IMR-90 (cell line): ENCODE measurements around the gene SLC22A12. TPM values are rescaled to one million over a fixed set of nuclear protein-coding genes. Genes with fewer than 3 reads are reported as not detected.

Source experiments
- ATAC-seq: fragments of 200-7000 bp; cut with Tn5 transposase; 2 replicates; pipeline ENCODE4 v1.9.1; 2020; ENCODE audit warnings: low read depth, mild to moderate bottlenecking, moderate library complexity
- BruUV-seq: library from RNA; stranded (reverse); fragments of 400-500 nt; replicated peaks from 2 replicates; lab custom pipeline; 2021; lab: Mats Ljungman, UMichigan
- CTCF ChIA-PET: fragments of 300-600 bp; formaldehyde crosslinking; extraction: SDS; loops from one replicate; lab custom pipeline; 2021; ENCODE audit warnings: antibody characterized with exemption; lab: Yijun Ruan, JAX
- POLR2A ChIA-PET: fragments of 300-600 bp; sonication (Branson Sonifier 250); formaldehyde crosslinking; loops from one replicate; lab custom pipeline; 2022; ENCODE audit warnings: antibody characterized with exemption; ENCODE audit not compliant: unreplicated experiment; lab: Charles Lee
- DNase-seq: peaks from one replicate; pipeline ENCODE4 v3.0.0; 2013
- H2AFZ ChIP-seq: replicated peaks from 2 replicates; pipeline ENCODE3; 2013; ENCODE audit warnings: low read length, mild to moderate bottlenecking; ENCODE audit not compliant: poor library complexity
- H2AK5ac ChIP-seq: 2 replicates; pipeline ENCODE4 v1.6.1; 2013; ENCODE audit warnings: low read depth, low read length, inconsistent platforms
- H2AK9ac ChIP-seq: replicated peaks from 2 replicates; pipeline ENCODE3; 2013; ENCODE audit warnings: mild to moderate bottlenecking, low read depth, low read length, moderate library complexity; ENCODE audit not compliant: poor library complexity
- H2BK120ac ChIP-seq: 2 replicates; pipeline ENCODE4 v1.6.1; 2013; ENCODE audit warnings: low read depth, low read length, inconsistent platforms
- H2BK15ac ChIP-seq: 3 replicates; pipeline ENCODE4 v1.6.1; 2013; ENCODE audit warnings: low read depth, low read length, inconsistent platforms
- H2BK20ac ChIP-seq: 2 replicates; pipeline ENCODE4 v1.6.1; 2013; ENCODE audit warnings: low read depth, mild to moderate bottlenecking, inconsistent platforms, low read length, moderate library complexity
- H2BK5ac ChIP-seq: 2 replicates; pipeline ENCODE4 v1.6.1; 2013; ENCODE audit warnings: mild to moderate bottlenecking, low read depth, low read length, inconsistent platforms; ENCODE audit not compliant: poor library complexity, severe bottlenecking
- H3K14ac ChIP-seq: replicated peaks from 2 replicates; pipeline ENCODE4 v1.6.1; 2013; ENCODE audit warnings: low read depth, low read length, inconsistent platforms
- H3K18ac ChIP-seq: 2 replicates; pipeline ENCODE4 v1.6.1; 2013; ENCODE audit warnings: low read depth, low read length, control low read depth
- H3K23ac ChIP-seq: 2 replicates; pipeline ENCODE4 v1.6.1; 2013; ENCODE audit warnings: low read depth, low read length, inconsistent platforms
- H3K27ac ChIP-seq: 2 replicates; pipeline ENCODE4 v1.5.1; 2013; ENCODE audit warnings: mild to moderate bottlenecking, control low read depth, low read length; ENCODE audit not compliant: insufficient read depth
- H3K27me3 ChIP-seq: 2 replicates; pipeline ENCODE4 v1.6.1; 2013; ENCODE audit warnings: low read length; ENCODE audit not compliant: control insufficient read depth, insufficient read depth
- H3K36me3 ChIP-seq: 2 replicates; pipeline ENCODE4 v1.6.1; 2013; ENCODE audit warnings: low read length, mixed read lengths; ENCODE audit not compliant: control insufficient read depth, insufficient read depth
- H3K4ac ChIP-seq: 2 replicates; pipeline ENCODE4 v1.6.1; 2013; ENCODE audit warnings: low read depth, low read length, inconsistent platforms
- H3K4me1 ChIP-seq: 2 replicates; pipeline ENCODE4 v1.6.1; 2013; ENCODE audit warnings: low read length, mixed read lengths; ENCODE audit not compliant: control insufficient read depth, insufficient read depth
- H3K4me2 ChIP-seq: 2 replicates; pipeline ENCODE4 v1.6.1; 2013; ENCODE audit warnings: low read depth, mild to moderate bottlenecking, control low read depth, low read length, moderate library complexity
- H3K4me3 ChIP-seq: 2 replicates; pipeline ENCODE4 v1.5.1; 2013; ENCODE audit warnings: low read depth, mild to moderate bottlenecking, control low read depth, low read length, moderate library complexity; ENCODE audit not compliant: insufficient read depth
- H3K56ac ChIP-seq: 2 replicates; pipeline ENCODE4 v1.6.1; 2013; ENCODE audit warnings: low read length, inconsistent platforms; ENCODE audit not compliant: insufficient read depth; ENCODE audit errors: extremely low read depth
- H3K79me1 ChIP-seq, 2 experiments: 2 replicates each; pipeline ENCODE4 v1.6.1; 2013; ENCODE audit warnings: low read length in 2 of 2, inconsistent platforms in 1 of 2, low read depth in 1 of 2
- H3K9ac ChIP-seq: 2 replicates; pipeline ENCODE4 v1.6.1; 2013; ENCODE audit warnings: low read depth, low read length, control low read depth
- H3K9me1 ChIP-seq: 2 replicates; pipeline ENCODE4 v1.6.1; 2013; ENCODE audit warnings: low read length, inconsistent platforms; ENCODE audit not compliant: insufficient read depth
- H3K9me3 ChIP-seq: 2 replicates; pipeline ENCODE4 v1.6.1; 2013; ENCODE audit warnings: low read length; ENCODE audit not compliant: control insufficient read depth, insufficient read depth
- H4K20me1 ChIP-seq: 2 replicates; pipeline ENCODE4 v1.6.1; 2013; ENCODE audit warnings: low read length, inconsistent platforms; ENCODE audit not compliant: insufficient read depth
- H4K5ac ChIP-seq: 2 replicates; pipeline ENCODE4 v1.6.1; 2013; ENCODE audit warnings: mild to moderate bottlenecking, low read depth, low read length, control low read depth
- H4K8ac ChIP-seq, 2 experiments: 2 replicates each; pipeline ENCODE4 v1.6.1; 2013; ENCODE audit warnings: low read depth in 2 of 2, low read length in 2 of 2, control low read depth in 1 of 2, inconsistent platforms in 1 of 2
- H4K91ac ChIP-seq: 2 replicates; pipeline ENCODE4 v1.6.1; 2013; ENCODE audit warnings: low read depth, low read length, inconsistent platforms; ENCODE audit not compliant: insufficient read depth
- CEBPB ChIP-seq: IDR thresholded peaks from 2 replicates; pipeline ENCODE4 v1.6.1; 2012; ENCODE audit warnings: low read depth, low read length, improper control_type of control experiment
- CTCF ChIP-seq: conservative IDR thresholded peaks from 2 replicates; pipeline ENCODE4 v1.5.1; 2012; ENCODE audit warnings: mild to moderate bottlenecking, low read depth, low read length, improper control_type of control experiment
- ELK1 ChIP-seq: fragments of 150-350 bp; IDR thresholded peaks from 2 replicates; pipeline ENCODE4 v1.6.1; 2016; ENCODE audit warnings: low read depth, mild to moderate bottlenecking, low read length, moderate library complexity, borderline replicate concordance
- MAFK ChIP-seq: IDR thresholded peaks from 2 replicates; pipeline ENCODE4 v1.6.1; 2012; ENCODE audit warnings: low read depth, low read length, improper control_type of control experiment
- MXI1 ChIP-seq: IDR thresholded peaks from 2 replicates; pipeline ENCODE4 v1.6.1; 2012; ENCODE audit warnings: low read depth, mild to moderate bottlenecking, low read length, moderate library complexity, borderline replicate concordance
- SMC3 ChIP-seq: fragments of 150-350 bp; IDR thresholded peaks from 2 replicates; pipeline ENCODE4 v1.6.1; 2016; ENCODE audit warnings: low read depth, mild to moderate bottlenecking, antibody characterized with exemption, low read length, moderate library complexity
- USF2 ChIP-seq: fragments of 150-350 bp; IDR thresholded peaks from 2 replicates; pipeline ENCODE4 v1.6.1; 2017; ENCODE audit warnings: mild to moderate bottlenecking, antibody characterized with exemption, low read length, low read depth
- WGBS, 2 experiments: methylation state at CpG; one replicate each; pipeline versions ENCODE4 v1.1.5 to v1.1.7; 2013; ENCODE audit warnings: missing lambda C conversion rate in 2 of 2; ENCODE audit not compliant: insufficient read length in 1 of 2; ENCODE audit errors: extremely low coverage in 2 of 2; 5-methylcytosine and 5-hydroxymethylcytosine counted together
- dilution Hi-C: fragments of 300-500 bp; cut with HindIII; formaldehyde crosslinking; loops from one replicate; pipeline ENCODE4 v1.14.3; 2018; ENCODE audit warnings: low sequenced_read_pairs; ENCODE audit not compliant: unreplicated experiment
- in situ Hi-C: fragments of 300-500 bp; cut with MboI; formaldehyde crosslinking; loops from 3 replicates; pipeline ENCODE4 v1.14.3; 2019; ENCODE audit warnings: low sequenced_read_pairs, inconsistent platforms, mixed read lengths
- intact Hi-C: fragments of 100-400 bp; cut with micrococcal nuclease; formaldehyde crosslinking; loops from 2 replicates; pipeline ENCODE4 v1.10.0; 2022
- polyA plus RNA-seq, 3 experiments: library from polyadenylated mRNA; depleted of rRNA; stranded (reverse); fragments of >200 nt; gene quantifications; 2 replicates each; pipeline ENCODE4 v1.2.3, GENCODE V29; 2012; ENCODE audit warnings: low replicate concordance in 1 of 3
- total RNA-seq: library from RNA; depleted of rRNA; stranded (reverse); fragments of >200 nt; gene quantifications from 2 replicates; pipeline ENCODE4 v1.2.3, GENCODE V29; 2012

Gene SLC22A12
- total and polyA plus RNA-seq, 2 of the 4 experiments (the other 2 are of a cell fraction), result not detected

GRCh38 chr11:64616817-64617216 lies 25.8 kb downstream of the SLC22A12 start:
- Histone ChIP-seq H3K9me1 (no peaks in the 10 kb centered on the region), H3K79me1 (no peaks in the 10 kb centered on the region), H3K4me1 (no peaks in the 10 kb centered on the region), H3K18ac (no peak overlapping the region), H3K23ac (no peak overlapping the region), H3K9ac (no peak overlapping the region), H4K91ac (no peak overlapping the region), H3K36me3 (no peaks in the 10 kb centered on the region), H3K27me3 (peaks cover 38% of the 10 kb centered on the region; the same call in 1 of the 2 replicates), H2AFZ (peak overlapping the region; percentile 46), H4K5ac (no peak overlapping the region), H3K27ac (no peak overlapping the region), H4K8ac (no peak overlapping the region), H3K4ac (no peak overlapping the region), H3K56ac (no peak overlapping the region), H4K20me1 (no peaks in the 10 kb centered on the region; the same call in 1 of the 2 replicates), H3K14ac (no peak overlapping the region), H2AK5ac (no peak overlapping the region), H2BK15ac (no peak overlapping the region), H3K9me3 (no peaks in the 10 kb centered on the region), H2AK9ac (no peak overlapping the region), H2BK5ac (no peak overlapping the region), H2BK20ac (no peak overlapping the region), H2BK120ac (no peak overlapping the region), H3K4me3 (no peak overlapping the region), H3K4me2 (no peak overlapping the region)
- BruUV-seq, result no TSS peak
- no CpG with 5 or more reads among the region's 3 CpGs for WGBS, 2 experiments
- DNase-seq (no peak), ATAC-seq (no peak)
- TF ChIP-seq USF2, result no peak
- no peak for TF ChIP-seq MAFK
- no peak for TF ChIP-seq SMC3
- TF ChIP-seq CEBPB, result no peak
- TF ChIP-seq ELK1, result no peak
- TF ChIP-seq CTCF, result no peak
- no peak for TF ChIP-seq MXI1
- in situ Hi-C loops (no loop called here), dilution Hi-C loops (no loop called here), intact Hi-C loops (no loop called here)
- CTCF ChIA-PET, result no interaction called here
- POLR2A ChIA-PET, result no interaction called here
